ENCODE data around the gene MINDY2. TPM values are rescaled to one million over a fixed set of nuclear protein-coding genes. Genes with fewer than 3 reads are reported as not detected.
A peak's percentile ranks its signal among the peaks of the same experiment; 100 is the strongest.

The MINDY2 gene, protein sequence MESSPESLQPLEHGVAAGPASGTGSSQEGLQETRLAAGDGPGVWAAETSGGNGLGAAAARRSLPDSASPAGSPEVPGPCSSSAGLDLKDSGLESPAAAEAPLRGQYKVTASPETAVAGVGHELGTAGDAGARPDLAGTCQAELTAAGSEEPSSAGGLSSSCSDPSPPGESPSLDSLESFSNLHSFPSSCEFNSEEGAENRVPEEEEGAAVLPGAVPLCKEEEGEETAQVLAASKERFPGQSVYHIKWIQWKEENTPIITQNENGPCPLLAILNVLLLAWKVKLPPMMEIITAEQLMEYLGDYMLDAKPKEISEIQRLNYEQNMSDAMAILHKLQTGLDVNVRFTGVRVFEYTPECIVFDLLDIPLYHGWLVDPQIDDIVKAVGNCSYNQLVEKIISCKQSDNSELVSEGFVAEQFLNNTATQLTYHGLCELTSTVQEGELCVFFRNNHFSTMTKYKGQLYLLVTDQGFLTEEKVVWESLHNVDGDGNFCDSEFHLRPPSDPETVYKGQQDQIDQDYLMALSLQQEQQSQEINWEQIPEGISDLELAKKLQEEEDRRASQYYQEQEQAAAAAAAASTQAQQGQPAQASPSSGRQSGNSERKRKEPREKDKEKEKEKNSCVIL
- total RNA-seq, result 17.5 and 20.2 TPM in 2 replicates

DNA sequence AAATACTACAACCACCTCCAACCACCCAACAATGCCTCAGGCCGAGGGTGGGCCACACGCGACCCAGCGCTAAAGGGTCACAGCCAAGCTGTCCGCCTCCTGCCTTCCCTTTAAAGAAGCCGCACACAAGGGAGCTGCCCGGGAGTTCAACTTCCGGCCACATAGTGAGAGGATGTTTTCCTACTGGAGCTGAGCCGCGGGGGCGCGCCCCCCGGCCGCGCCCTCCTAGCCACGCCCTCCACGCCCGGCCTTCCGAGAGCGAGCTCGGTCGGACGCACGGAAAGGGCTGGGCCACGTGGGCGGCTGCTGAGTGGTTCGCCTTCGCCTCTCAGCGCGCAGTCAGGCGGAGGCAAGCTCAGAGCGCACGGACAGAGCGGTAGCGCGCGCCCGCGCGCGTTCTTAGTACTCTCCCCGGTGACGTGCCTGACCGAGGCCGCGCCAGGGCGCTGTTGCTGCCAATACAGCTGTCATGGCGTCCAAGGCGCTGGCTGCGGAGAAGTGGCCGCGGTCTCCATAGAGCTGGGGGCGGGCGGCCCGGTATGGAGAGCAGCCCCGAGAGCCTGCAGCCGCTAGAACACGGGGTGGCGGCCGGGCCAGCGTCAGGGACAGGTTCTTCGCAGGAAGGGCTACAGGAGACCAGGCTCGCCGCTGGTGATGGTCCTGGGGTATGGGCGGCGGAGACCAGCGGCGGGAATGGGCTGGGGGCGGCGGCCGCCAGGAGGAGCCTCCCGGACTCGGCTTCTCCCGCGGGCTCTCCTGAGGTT lies at the start of gene MINDY2:
MINDY2 (plus strand) TSS at position 446 of the 764 bp plus-strand sequence; CDS start at position 540, 94 bp downstream.
- DNase-seq, result peak; percentile 99

DNA sequence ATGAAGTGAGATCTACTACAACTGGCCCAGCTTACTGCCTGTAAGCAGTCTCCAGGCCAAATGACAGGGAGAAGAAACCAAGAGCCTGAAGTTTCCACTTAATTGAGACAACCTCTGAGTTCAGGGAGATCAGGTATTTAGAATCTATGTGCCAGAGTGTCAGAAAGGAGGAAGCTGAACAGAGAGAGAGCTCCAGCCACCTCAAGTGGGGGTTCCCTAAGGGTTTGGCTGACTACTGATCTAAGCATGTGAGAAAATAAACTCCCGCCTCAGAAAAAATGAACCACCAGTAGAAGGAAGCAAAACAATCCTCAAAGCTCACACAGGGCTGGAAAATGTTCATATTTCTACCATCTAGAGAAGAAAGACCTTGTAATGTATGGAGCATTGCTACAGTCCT lies 46.6 kb upstream of the MINDY2 start:
- no peak for DNase-seq

DNA sequence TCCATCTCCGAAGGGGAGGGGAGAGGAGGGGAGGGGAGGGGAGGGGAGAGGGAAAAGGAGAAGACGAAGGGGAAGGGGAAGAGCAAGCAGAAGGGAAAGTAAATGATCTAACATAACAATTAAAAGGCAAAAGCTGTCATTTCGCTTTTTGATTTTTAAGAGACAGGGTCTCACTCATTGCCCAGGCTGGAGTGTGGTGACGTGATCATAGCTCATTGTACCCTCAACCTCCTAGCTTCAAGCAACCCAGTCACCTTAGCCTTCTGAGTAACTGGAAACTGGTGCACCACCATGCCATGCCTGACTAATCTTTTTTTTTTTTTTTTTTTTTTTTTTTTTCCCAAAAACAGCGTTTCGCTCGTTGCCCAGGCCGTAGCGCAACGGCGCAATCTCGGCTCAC lies 44.2 kb upstream of the MINDY2 start:
- no peak for DNase-seq

DNA sequence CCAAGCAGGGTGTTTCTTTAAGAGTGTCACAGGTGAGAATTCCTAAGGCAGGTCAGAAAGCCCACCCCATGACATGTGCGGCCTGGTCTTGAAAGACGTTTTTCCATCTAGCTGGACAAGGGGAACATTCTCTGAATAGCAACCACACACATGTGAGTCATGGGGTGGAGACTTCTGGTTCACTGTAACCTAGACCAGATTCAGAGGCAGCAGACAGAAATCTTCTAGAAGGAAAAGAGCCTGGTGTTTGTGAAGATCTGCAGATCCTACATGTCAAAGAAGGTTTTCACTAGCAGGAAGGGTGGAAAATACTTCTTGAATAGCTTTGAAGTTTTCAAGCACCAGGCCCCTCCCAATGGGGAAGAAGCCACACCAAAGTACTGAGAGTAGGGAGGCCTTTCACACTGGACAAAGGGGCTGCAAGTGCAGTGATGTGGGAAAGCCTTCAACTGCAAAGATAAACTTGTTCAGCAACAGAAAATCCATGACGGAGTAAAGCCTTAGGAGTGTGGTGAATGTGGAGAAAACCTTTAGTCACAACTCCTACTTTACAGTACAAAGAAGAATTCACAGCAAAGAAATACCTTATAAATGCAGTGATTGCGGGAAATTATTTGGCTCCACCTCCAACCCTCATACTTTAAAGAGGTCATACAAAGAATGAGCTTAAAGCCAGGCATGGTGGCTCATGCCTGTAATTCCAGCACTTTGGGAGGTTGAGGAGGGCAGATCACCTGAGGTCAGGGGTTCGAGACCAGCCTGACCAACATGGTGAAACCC lies 39.2 kb upstream of the MINDY2 start:
- DNase-seq, result peak; percentile 44

DNA sequence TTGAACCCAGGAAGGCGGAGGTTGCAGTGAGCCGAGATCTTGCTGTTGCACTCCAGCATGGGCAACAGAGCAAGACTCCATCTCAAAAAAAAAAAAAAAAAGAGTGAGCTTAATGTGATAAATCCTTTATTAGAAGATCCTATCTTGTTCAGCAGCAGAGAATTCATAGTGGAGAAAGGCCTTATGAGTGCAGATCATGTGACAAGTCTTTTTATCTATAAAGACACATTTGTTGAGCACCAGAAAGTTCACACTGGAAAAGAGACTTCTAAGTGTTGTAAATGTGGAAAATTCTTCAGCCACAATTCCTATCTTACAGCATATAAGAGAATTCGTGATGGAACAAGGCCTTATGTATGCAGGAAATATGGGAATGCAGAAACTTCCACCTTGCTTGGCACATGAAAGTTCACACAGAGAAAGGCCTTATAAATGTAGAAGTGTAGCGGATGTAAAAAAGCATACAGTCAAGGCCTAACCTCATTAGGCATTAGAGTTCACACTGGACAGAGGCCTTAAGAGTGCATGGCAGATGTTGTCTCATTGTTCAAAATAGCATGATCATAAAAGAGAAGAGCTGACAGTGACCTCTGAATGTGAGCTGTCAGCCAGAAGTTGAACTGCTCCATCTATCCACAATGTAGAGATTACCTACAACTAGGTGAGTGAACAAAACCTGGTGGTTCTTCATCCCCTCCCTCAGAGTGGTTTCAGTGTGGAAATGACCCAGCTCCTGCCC lies 38.3 kb upstream of the MINDY2 start:
- no peak for DNase-seq

DNA sequence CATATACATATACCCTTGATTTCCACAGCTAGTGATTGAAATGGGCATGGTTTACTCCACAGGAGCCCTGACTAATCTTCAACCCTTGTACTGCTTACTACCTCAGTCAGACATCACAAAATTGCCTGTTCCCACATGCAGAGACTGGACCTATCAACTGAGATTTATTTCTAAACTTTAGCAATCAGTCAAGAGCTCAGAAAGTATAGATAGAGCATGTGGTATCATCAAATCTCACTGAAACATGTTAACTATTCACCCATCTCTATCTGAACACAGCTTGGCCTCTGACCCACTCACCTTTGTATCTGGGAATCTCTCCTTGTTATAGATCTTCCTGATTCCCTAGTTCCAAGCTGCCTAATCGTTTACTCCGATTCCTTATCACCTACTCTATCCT lies 36.2 kb upstream of the MINDY2 start:
- no peak for DNase-seq

DNA sequence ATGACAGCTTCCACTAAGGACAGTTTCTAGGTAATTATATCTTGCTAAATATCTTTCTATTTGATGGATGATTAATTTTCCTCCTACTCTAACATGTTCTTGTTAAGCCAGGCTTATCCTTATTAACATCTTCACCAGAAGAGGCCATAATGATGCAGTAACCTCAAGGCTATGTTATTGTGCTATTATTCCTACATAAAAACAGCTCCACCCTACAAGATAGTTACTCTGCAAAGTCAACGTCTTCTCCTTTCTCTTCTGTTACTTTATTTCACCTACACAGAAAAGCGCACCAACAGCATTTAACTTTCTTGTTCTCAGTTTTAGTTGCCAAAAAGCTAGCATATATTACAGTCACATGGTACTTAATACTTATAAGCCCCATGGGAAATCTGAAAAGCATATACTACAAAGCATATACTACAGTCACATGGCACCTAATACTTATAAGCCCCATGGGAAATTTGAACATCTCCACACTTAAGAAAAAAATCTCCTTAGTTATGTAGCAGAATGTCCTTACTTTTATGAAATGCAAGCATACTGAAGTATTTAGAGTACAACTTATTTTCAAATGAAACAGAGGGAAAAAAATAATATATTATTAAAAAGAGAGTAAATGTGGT lies 35.0 kb upstream of the MINDY2 start:
- DNase-seq, result no peak

DNA sequence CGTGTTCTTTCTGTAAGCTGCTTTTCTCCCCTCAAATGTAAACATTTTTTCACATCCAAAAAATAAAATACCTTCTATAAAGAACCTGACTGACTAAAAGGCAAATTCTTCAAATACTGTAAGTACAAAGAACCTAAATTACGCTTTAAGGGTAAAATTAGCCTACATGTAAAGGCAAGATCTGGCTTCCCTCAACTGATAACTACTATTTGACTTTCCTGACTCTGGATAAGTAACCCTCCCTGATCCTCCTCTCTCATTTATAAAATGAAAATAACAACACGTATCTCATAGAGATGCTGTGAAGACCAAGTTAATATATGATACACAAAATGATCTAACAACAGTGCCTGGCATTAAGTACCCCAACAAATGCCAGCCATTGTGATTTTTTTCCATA lies 33.8 kb upstream of the MINDY2 start:
- DNase-seq, result no peak

DNA sequence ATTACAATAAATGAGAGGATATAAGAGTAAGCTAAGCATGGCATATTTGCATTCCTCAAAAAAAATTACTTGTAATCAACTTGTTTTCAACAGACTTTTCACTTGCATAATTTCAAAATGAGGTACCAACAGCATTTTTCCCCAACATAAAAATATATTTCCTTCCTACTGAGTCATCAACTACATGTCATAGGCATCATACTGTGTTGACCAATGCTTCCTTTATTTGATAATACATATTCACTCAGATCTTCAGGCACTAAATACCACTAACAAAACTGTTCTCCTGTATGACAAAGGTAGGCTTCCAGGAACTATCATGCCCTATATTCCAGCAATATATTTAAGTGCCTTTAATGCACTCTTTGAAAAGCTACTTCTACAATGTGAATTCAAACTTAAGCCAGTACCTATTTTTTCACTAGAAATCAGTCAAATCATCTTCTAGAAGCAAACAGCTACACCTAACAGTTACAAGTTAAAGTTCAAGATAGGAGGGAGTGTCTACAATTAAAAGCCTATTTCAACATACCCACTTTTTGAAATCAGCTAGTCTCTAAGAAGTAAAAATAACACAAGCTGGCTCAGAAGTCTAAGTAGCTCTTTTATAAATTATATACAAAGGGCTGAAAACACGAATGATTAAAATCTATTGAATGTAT lies 32.9 kb upstream of the MINDY2 start:
- peak; percentile 65 for DNase-seq

DNA sequence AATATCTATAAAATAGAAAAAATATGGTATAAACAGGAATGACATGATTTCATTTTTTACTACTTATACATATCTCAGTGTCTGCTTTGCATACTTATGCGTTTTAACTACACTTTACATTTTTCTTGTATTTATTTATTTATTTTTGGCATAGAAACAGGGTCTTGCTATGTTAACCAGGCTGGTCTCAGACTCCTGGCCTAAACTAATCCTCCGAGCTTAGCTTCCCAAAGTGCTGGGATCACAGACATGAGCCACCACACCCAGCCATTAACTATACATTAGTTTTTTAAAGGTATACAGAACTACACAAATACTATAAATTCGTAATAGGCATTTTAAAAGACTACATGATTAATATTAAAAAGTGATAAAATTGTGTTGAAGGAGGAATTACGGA lies 30.7 kb upstream of the MINDY2 start:
- DNase-seq, result no peak

DNA sequence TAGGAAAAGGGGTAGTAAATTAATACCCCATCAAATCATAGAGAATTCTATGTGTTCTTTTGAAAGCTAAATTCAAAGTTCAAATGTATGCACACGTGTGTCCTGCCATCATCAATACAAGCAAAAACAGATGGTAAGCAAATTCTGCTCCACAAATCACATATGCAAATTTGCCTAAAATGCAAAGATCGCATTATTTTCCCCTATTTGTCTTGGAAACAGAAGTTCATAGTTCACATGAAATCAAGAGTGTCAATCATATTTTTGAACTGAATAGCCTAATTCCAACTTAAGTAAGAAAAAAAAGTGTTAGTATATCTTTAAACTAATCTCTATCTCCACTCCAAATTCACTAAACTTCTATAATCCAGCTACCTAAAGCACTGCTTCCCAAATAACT lies 30.1 kb upstream of the MINDY2 start:
- no peak for DNase-seq

DNA sequence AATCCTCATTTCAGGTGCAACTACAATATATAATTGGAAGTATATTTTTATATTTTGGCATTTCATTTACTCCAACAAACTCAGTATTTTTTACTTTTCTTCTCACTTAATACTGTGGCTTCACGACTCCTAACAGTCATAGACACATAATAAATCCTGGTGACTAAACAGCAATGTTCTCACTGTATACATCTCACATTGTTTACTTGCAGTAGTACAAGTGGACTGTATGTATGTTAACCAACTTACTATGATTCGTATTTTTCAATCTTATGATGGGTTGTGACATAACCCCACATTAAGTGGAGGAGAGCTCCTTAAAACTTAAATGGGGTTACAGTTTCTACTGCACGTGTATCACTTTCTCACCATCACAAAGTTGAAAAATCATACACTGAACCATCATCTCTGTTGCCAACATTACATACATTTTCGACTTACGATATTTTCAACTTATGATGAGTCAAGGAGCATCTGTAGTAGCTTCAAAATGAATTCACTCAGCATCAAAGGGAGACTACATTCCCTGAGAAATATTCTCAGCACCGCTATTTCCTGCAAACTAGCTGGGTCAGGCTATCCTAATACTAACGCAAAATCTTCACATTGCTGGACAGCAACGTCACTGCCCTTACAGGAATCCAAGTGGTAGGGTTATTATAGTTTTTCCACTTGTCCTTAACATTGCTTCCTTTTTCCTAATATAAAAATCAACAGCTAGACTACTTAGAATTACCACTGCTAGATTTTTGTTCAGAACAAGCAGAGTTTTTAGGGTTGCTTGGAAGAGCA lies 28.9 kb upstream of the MINDY2 start:
- DNase-seq, result peak; percentile 87

DNA sequence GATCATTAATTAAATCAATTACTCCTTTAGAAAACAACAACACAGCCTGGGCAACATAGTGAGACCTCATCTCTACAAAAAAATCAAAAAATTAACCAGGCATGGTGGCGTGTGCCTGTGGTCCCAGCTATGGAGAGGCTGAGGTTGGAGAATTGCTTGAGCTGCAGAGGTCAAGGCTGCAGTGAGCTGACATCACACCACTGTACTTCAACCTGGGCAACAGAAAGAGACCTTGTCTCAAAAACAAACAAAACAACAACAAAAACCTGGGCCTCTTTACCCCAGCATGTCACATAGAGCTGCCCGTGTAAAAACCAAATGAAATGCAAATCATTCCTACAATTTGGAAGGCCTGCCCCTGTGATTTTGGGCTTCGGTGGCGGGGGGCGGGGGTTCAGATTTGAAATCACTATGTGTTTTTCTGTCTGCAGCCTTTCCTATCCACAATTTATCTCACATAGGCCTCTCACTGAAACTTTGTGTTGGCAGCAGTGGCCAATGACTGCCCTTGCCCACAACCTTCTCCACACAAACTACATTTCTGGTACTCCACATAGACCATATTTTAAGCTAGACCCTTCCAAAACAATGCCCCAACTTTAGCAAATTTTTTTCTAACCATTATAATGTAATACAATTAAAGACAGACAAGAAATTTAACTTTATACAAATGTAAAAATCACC lies 28.1 kb upstream of the MINDY2 start:
- no peak for DNase-seq

DNA sequence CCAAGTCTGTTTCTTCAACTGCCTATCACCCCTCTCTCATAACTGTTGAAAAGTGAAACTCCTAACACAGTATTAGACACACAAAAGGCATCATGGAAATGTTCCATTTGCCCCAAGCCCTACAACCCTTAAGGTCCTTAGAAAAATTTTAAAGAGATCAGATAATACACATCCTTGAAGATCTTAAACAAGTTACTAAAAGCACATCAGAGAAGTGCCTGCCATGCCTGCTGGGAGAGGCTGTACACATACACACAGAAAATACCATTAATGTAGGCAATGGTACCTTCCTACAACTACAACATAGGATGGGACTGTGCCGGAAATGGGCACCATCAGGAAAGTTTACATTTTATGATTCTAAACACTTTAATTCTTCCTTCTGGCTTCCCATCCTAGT lies 24.9 kb upstream of the MINDY2 start:
- DNase-seq, result no peak

DNA sequence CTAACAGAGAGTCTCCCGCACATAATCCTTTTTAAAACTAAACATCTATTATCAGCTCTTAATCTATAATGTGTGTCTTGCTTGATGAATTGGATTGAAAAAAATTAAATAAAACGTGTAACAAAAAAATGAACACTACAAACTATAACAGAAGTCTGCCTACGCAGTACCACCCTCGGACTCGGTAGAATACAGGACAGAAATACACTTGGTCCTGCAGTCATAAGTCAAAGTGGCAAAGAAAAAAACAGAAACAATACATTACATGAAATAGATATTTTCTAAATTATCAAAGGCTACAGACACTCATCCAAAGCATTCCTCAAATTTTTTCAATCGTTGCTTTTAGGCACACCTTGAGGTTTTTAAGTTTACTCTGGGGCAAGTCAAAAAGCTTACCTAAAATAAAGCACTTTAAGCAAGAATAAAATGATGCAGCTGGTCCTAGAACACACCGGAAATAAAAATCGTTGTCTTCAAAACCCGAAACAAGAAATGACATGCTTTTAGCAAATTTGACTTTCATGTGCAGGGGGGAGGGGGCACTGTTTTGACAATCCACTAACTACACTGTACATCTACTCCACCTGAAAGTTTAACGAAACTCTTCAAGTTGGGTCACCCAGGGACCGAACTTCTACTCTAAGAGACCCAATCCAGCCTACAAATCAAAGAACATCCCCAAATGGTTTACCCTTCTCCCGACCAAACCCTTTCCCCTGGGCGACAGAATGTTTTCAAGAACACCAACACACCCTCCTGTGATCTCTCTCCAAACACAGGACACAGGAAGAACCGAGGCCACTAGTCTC lies 22.9 kb upstream of the MINDY2 start:
- peak; percentile 27 for DNase-seq

DNA sequence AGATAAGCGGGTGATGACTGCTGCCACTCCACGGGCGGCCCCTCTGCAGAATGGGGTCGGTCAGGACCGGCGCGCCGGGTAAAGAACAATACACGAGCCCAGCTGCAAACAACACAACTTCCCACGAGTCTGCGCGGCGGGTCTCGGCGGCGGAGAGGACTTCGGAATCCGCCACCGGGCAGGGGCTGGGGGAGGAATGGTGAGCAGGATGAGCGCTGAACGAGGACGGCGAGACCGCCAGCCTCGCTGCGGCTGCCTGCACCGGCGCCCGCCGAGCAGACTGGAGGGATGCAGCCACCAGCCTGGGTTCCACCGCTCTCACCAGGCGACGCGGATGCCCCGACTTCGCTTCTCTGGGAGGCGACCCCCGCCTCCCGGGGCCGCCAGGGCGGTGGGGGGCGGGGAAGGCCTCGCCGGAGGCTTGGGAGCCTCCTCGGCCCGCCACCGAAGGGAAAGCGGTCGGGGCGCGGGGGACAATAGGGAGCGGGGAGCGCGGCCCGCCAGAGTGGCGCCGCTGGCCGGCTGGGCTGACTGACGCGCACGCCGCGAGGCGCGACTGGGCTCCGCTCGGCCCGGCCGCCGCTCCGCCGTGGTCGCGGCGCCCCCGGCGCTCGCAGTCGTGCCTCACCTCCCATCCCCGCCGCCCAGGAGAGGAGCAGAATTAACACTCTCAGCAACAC lies 22.1 kb upstream of the MINDY2 start:
- DNase-seq, result peak; percentile 71

DNA sequence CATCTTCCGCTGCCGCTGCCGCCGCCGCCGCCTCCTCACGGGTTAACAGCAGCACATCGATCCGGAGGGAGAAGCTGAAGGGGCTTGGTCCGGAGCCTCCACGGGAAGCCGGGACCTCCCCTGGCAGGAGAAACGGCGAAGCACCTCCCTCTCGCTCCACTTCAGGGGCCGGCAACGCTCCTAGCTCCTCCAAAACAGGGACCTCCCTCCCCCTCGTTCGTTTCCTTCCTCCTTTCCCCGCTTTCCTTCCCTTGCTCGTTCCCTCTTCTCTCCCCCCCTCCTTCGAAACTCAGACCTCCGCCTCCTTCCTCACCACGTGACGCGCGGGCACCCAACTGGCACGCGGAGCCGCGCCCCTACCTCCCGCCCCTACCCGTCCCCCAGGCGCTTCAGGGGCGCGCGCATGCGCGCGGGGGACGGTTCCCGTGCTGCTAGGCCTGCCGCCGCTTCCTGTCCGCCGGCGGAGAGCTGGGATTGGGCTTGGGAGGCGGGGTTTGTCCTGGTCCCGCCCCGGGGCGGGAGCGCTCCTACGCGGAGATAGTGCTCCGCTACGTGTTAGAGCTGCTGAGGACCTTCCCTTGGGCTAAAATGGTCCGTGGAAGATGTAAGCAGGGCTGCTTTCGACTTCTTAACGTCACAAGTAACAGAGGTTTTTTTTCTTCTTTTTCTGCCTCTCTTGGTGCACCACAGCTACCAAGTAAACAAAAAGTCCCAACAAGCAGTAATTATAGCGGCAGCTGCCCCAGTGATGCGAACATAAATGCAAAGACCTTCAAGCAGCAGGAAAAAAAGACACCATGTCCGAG lies 21.4 kb upstream of the MINDY2 start, which contains the start of gene ADAM10:
ADAM10 (minus strand) TSS at position 176 of the 806 bp plus-strand sequence; CDS start at position 3, 173 bp downstream.
- DNase-seq, result peak; percentile 99

Data from dermis blood vessel endothelial cell (primary cell).